ENCODE measurements around the gene ZNF398.

DNA sequence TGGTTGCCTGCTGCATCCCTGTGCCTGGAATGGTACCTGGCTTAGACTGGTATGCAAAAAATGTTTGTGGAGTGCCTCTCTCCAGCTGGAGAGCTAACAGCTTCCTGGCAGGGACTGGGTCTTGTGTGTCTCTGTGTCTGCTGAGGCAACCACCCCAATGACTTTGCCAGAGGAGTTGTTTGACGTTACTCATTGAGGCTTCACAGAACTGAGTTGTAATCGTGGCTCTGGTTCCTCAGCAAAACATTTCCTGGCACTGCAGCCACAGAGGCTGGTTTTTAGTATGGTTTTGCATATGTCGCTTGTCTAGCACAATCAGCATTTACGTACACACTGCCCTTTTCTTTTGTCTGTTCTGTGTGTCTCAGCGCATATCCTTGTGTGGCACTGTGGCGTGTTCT, 55.6 kb downstream of the ZNF398 start:
- TF ChIP-seq EP300 (IDR thresholded peaks at IDR 0.05; ENCODE audit: borderline replicate concordance): no peak
- TF ChIP-seq NFIC (IDR thresholded peaks at IDR 0.05): no peak
- no peak for TF ChIP-seq YY1 (IDR thresholded peaks at IDR 0.05; ENCODE audit: low read depth)
- no peak for TF ChIP-seq TAF1 (IDR thresholded peaks at IDR 0.05; ENCODE audit: low read depth)
- no peak for TF ChIP-seq CREB1 (IDR thresholded peaks at IDR 0.05; ENCODE audit: low read depth)
- TF ChIP-seq, protein P1, sequence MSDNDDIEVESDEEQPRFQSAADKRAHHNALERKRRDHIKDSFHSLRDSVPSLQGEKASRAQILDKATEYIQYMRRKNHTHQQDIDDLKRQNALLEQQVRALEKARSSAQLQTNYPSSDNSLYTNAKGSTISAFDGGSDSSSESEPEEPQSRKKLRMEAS (IDR thresholded peaks at IDR 0.05): no peak

All from Ishikawa (cell line).